GM12878 (cell line): ENCODE measurements around the gene ACSL3. TPM values are rescaled to one million over a fixed set of nuclear protein-coding genes. Genes with fewer than 3 reads are reported as not detected.

Source experiments
- ATAC-seq: fragments of 200-7000 bp; cut with Tn5 transposase; 3 replicates; pipeline ENCODE4 v1.9.1; 2020; ENCODE audit warnings: mild to moderate bottlenecking, moderate library complexity
- BruUV-seq: library from RNA; stranded (reverse); fragments of 400-500 nt; replicated peaks from 2 replicates; lab custom pipeline; 2021; lab: Mats Ljungman, UMichigan
- CTCF ChIA-PET: fragments of 300-600 bp; sonication (Branson Sonifier 250); formaldehyde crosslinking; extraction: SDS; loops from one replicate; lab custom pipeline; 2021; ENCODE audit warnings: inconsistent platforms; lab: Yijun Ruan, JAX
- POLR2A ChIA-PET: fragments of 350-600 bp; formaldehyde crosslinking; extraction: SDS; loops from one replicate; lab custom pipeline; 2021; ENCODE audit warnings: inconsistent platforms; lab: Charles Lee
- RAD21 ChIA-PET: fragments of 300-600 bp; sonication (Branson Sonifier 250); formaldehyde crosslinking; loops from one replicate; lab custom pipeline; 2023; ENCODE audit warnings: antibody characterized with exemption; ENCODE audit not compliant: unreplicated experiment; lab: Charles Lee
- SMC1A ChIA-PET: fragments of 300-600 bp; sonication (Branson Sonifier 250); formaldehyde crosslinking; loops from one replicate; lab custom pipeline; 2023; ENCODE audit not compliant: unreplicated experiment, uncharacterized antibody; lab: Charles Lee
- DNase-seq: peaks from one replicate; pipeline ENCODE4 v3.0.0-alpha.2; 2011; ENCODE audit warnings: low read depth, low spot score
- FAIRE-seq: peaks from 3 replicates; lab custom pipeline; 2011; peaks lifted over from hg19 to GRCh38; lab: Jason Lieb, UNC
- H2AFZ ChIP-seq: 2 replicates; pipeline ENCODE4 v1.6.0; 2011; ENCODE audit warnings: low read depth, low read length, control low read depth; ENCODE audit not compliant: control insufficient read depth
- H3K27ac ChIP-seq: 2 replicates; pipeline ENCODE4 v1.5.1; 2011; ENCODE audit warnings: control low read depth; ENCODE audit not compliant: control insufficient read depth, insufficient read depth
- H3K27me3 ChIP-seq, 2 experiments: replicated peaks in 1 of 2; 2 replicates each; pipeline versions ENCODE4 v1.6.0 to v1.6.1; 2011; ENCODE audit warnings: low read length in 1 of 2; ENCODE audit not compliant: control insufficient read depth in 2 of 2, insufficient read depth in 2 of 2
- H3K36me3 ChIP-seq, 2 experiments: 2 replicates each; pipeline ENCODE4 v1.5.1; 2011; ENCODE audit warnings: low read length in 1 of 2; ENCODE audit not compliant: control insufficient read depth in 2 of 2, insufficient read depth in 2 of 2
- H3K4me1 ChIP-seq: 2 replicates; pipeline ENCODE4 v1.6.1; 2011; ENCODE audit warnings: mild to moderate bottlenecking, low read length, moderate library complexity, mixed read lengths; ENCODE audit not compliant: control insufficient read depth, insufficient read depth
- H3K4me2 ChIP-seq: 2 replicates; pipeline ENCODE4 v1.6.0; 2011; ENCODE audit warnings: control low read depth; ENCODE audit not compliant: control insufficient read depth, insufficient read depth
- H3K4me3 ChIP-seq: fragments of 200-600 bp; sonication (generic); 2 replicates; pipeline ENCODE4 v1.5.1; 2016
- H3K79me2 ChIP-seq: 2 replicates; pipeline ENCODE4 v1.6.0; 2011; ENCODE audit warnings: low read length; ENCODE audit not compliant: control insufficient read depth, insufficient read depth
- H3K9ac ChIP-seq: 2 replicates; pipeline ENCODE4 v1.8.0; 2011; ENCODE audit warnings: low read length, control low read depth, mixed read lengths; ENCODE audit not compliant: control insufficient read depth, insufficient read depth
- H3K9me3 ChIP-seq: replicated peaks from 3 replicates; pipeline ENCODE4 v1.5.1; 2011; ENCODE audit warnings: mild to moderate bottlenecking, low read length; ENCODE audit not compliant: control insufficient read depth, insufficient read depth
- H4K20me1 ChIP-seq: 2 replicates; pipeline ENCODE4 v1.6.0; 2011; ENCODE audit not compliant: control insufficient read depth, insufficient read depth
- ATF2 ChIP-seq: IDR thresholded peaks from 2 replicates; pipeline ENCODE4 v1.6.1; 2012; ENCODE audit warnings: low read length, inconsistent platforms
- ATF7 ChIP-seq: fragments of 450-650 bp; IDR thresholded peaks from 2 replicates; pipeline ENCODE4 v1.6.1; 2016; ENCODE audit warnings: low read depth, mild to moderate bottlenecking
- CREM ChIP-seq: IDR thresholded peaks from 2 replicates; pipeline ENCODE4 v1.6.1; 2014; ENCODE audit warnings: antibody characterized with exemption, low read depth
- ELK1 ChIP-seq: IDR thresholded peaks from 2 replicates; pipeline ENCODE4 v1.6.1; 2012; ENCODE audit warnings: low read depth, low read length, improper control_type of control experiment
- GATAD2B ChIP-seq: fragments of 450-650 bp; conservative IDR thresholded peaks from 2 replicates; pipeline ENCODE4 v1.6.1; 2017; ENCODE audit warnings: low read depth, mild to moderate bottlenecking, moderate library complexity
- HDGF ChIP-seq: fragments of 450-650 bp; IDR thresholded peaks from 2 replicates; pipeline ENCODE4 v1.6.1; 2016; ENCODE audit warnings: antibody characterized with exemption
- KAT2A ChIP-seq: conservative IDR thresholded peaks from 2 replicates; pipeline ENCODE4 v1.6.1; 2011; ENCODE audit warnings: low read depth, low read length; ENCODE audit not compliant: control insufficient read depth
- POLR2A ChIP-seq: IDR thresholded peaks from 2 replicates; pipeline ENCODE4 v1.6.1; 2011; ENCODE audit warnings: low read depth, mild to moderate bottlenecking, low read length
- PRDM15 ChIP-seq: fragments of 450-650 bp; formaldehyde crosslinking; IDR thresholded peaks from 2 replicates; pipeline ENCODE4 v1.4.0; 2020; ENCODE audit warnings: mild to moderate bottlenecking, moderate library complexity
- SUPT20H ChIP-seq: IDR thresholded peaks from 2 replicates; pipeline ENCODE4 v1.6.1; 2011; ENCODE audit warnings: low read depth, mild to moderate bottlenecking, low read length, moderate library complexity, borderline replicate concordance; ENCODE audit not compliant: control insufficient read depth
- YY1 ChIP-seq: IDR thresholded peaks from 2 replicates; pipeline ENCODE4 v1.6.1; 2011; ENCODE audit warnings: low read depth, mild to moderate bottlenecking, low read length
- WGBS: methylation state at CpG from one replicate; pipeline ENCODE4 v1.1.6; 2016; ENCODE audit warnings: low lambda C conversion rate; ENCODE audit not compliant: insufficient replicate concordance, insufficient coverage; ENCODE audit errors: missing lambda C conversion rate; 5-methylcytosine and 5-hydroxymethylcytosine counted together
- in situ Hi-C: fragments of 300-500 bp; cut with MboI; formaldehyde crosslinking; loops from 9 replicates; pipeline ENCODE4 v1.14.3; 2018; ENCODE audit warnings: mixed read lengths
- intact Hi-C: fragments of 100-400 bp; cut with micrococcal nuclease; formaldehyde crosslinking; loops from one replicate; pipeline ENCODE4 v1.14.2; 2022; ENCODE audit not compliant: unreplicated experiment
- polyA plus RNA-seq, 11 experiments: library from polyadenylated mRNA; depleted of rRNA in 4 of 11; unstranded in 6 of 11; stranded (reverse) in 5 of 11; fragments of >200 nt; fragmentation: Nextera tagmentation in 4 of 11; fragmentation: Illumina TruSeq in 1 of 11; extraction: Ambion mirVana in 4 of 11; extraction: Trizol in 1 of 11; gene quantifications; 1 replicate in 1 of 11; 2 replicates in 10 of 11; pipeline versions ENCODE4 v1.2.1 to v1.2.3, GENCODE V29; 2011 to 2016; ENCODE audit warnings: inconsistent platforms in 2 of 11, missing spikeins in 2 of 11, low read depth in 1 of 11
- total RNA-seq, 4 experiments: library from RNA; depleted of rRNA in 3 of 4; stranded (reverse); fragments of >200 nt in 3 of 4; fragmentation: Illumina TruSeq in 1 of 4; extraction: Trizol in 1 of 4; gene quantifications; 2 replicates each; pipeline versions ENCODE4 v1.2.1 to v1.2.3, GENCODE V29; 2013 to 2021
- TF ChIP-seq, protein P1 (sequence below): fragments of 450-650 bp; formaldehyde crosslinking; IDR thresholded peaks from 2 replicates; pipeline ENCODE4 v1.4.0; 2022; ENCODE audit warnings: mild to moderate bottlenecking, moderate library complexity

Gene ACSL3
- total and polyA plus RNA-seq, 10 of the 15 experiments (the other 5 are each of a cell fraction or from before 2014, with no cell fraction given), result 15.6 to 83.9 (median 56.7) TPM

GRCh38 chr2:222960126-222960525 lies 99.3 kb downstream of the ACSL3 start:
- H3K36me3 ChIP-seq, result no peaks in the 10 kb centered on the region
- no peak overlapping the region for H3K4me3 ChIP-seq
- WGBS, result 4% methylated on average over 6 of the region's 6 CpGs
- no peaks in the 10 kb centered on the region for H3K79me2 ChIP-seq
- DNase-seq, result peak; percentile 34
- H2AFZ ChIP-seq, result no peak overlapping the region
- no peak for FAIRE-seq
- CTCF ChIA-PET, result interaction anchor here (0.9 to 2.8 kb wide), 4 partner anchors 10 to 48 kb away, joined by 3 to 7 read pairs (median 3); no protein-coding TSS in a partner anchor
- H3K9me3 ChIP-seq, result no peaks in the 10 kb centered on the region; the same call in 2 of the 3 replicates
- no peak overlapping the region for H3K27ac ChIP-seq
- H3K9ac ChIP-seq, result no peak overlapping the region
- RAD21 ChIA-PET, result interaction anchor here (1.5 to 2.0 kb wide), 2 partner anchors 47 to 98 kb away, joined by 3 to 5 read pairs; no protein-coding TSS in a partner anchor
- SMC1A ChIA-PET, result interaction anchor here (1.0 to 1.8 kb wide), 3 partner anchors 7 to 48 kb away, joined by 3 to 4 read pairs (median 4); no protein-coding TSS in a partner anchor
- no peaks in the 10 kb centered on the region for H4K20me1 ChIP-seq
- in situ Hi-C loops, result no loop called here
- H3K4me2 ChIP-seq, result no peak overlapping the region
- POLR2A ChIA-PET, result no interaction called here
- no peaks in the 10 kb centered on the region for H3K27me3 ChIP-seq
- no TSS peak for BruUV-seq
- ATAC-seq, result peak; percentile 69
- intact Hi-C loops, result no loop called here
- no peaks in the 10 kb centered on the region; the same call in 1 of the 2 replicates for H3K4me1 ChIP-seq
- no peak for TF ChIP-seq ATF7
- no peak for TF ChIP-seq KAT2A
- no peak for TF ChIP-seq YY1
- TF ChIP-seq PRDM15 (CRISPR knock-in tag), result no peak
- no peak for TF ChIP-seq GATAD2B
- TF ChIP-seq SUPT20H, result no peak
- TF ChIP-seq ATF2, result no peak
- TF ChIP-seq, protein P1, sequence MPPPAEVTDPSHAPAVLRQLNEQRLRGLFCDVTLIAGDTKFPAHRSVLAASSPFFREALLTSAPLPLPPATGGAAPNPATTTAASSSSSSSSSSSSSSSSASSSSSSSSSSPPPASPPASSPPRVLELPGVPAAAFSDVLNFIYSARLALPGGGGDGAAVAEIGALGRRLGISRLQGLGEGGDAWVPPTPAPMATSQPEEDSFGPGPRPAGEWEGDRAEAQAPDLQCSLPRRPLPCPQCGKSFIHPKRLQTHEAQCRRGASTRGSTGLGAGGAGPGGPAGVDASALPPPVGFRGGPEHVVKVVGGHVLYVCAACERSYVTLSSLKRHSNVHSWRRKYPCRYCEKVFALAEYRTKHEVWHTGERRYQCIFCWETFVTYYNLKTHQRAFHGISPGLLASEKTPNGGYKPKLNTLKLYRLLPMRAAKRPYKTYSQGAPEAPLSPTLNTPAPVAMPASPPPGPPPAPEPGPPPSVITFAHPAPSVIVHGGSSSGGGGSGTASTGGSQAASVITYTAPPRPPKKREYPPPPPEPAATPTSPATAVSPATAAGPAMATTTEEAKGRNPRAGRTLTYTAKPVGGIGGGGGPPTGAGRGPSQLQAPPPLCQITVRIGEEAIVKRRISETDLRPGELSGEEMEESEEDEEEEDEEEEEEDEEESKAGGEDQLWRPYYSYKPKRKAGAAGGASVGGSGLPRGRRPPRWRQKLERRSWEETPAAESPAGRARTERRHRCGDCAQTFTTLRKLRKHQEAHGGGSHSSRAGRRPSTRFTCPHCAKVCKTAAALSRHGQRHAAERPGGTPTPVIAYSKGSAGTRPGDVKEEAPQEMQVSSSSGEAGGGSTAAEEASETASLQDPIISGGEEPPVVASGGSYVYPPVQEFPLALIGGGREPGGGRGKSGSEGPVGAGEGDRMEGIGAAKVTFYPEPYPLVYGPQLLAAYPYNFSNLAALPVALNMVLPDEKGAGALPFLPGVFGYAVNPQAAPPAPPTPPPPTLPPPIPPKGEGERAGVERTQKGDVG (CRISPR knock-in tag), result no peak
- TF ChIP-seq CREM, result no peak
- no peak for TF ChIP-seq ELK1
- TF ChIP-seq HDGF, result no peak
- no peak for TF ChIP-seq POLR2A
